Spleen (tissue), 7 donors: Measurements from ENCODE around the gene LSM14A.

Experiments used
- POLR2A ChIP-seq, 3 donors: fragments of 450-650 bp; IDR thresholded peaks; one replicate each; pipeline ENCODE4 v1.5.1; 2017; ENCODE audit warnings: antibody characterized with exemption in 3 of 3, mild to moderate bottlenecking in 1 of 3
- POLR2AphosphoS5 ChIP-seq, 3 donors: sonication (generic); formaldehyde crosslinking; IDR thresholded peaks; one replicate each; pipeline ENCODE4 v1.5.1; 2017; ENCODE audit warnings: antibody characterized with exemption in 3 of 3
- TF ChIP-seq, protein P1 (sequence below), 11 experiments: fragments of 200-600 bp in 7 of 11; fragments of 450-650 bp in 4 of 11; sonication (generic) in 4 of 11; IDR thresholded peaks in 8 of 11; conservative IDR thresholded peaks in 3 of 11; 1 replicate in 7 of 11; 2 replicates in 4 of 11; pipeline versions ENCODE4 v1.4.0 to v1.8.0; 2016 to 2021; ENCODE audit warnings: antibody characterized with exemption in 11 of 11, inconsistent platforms in 4 of 11, mild to moderate bottlenecking in 1 of 11
- donor health status: DM: no; HTN: no; CAD: no; lungs with moderate emphysema.
- donor health status: DM: no; HTN: no; CAD: no.
- donor health status: DM: no; HTN: no; CAD: no.

DNA sequence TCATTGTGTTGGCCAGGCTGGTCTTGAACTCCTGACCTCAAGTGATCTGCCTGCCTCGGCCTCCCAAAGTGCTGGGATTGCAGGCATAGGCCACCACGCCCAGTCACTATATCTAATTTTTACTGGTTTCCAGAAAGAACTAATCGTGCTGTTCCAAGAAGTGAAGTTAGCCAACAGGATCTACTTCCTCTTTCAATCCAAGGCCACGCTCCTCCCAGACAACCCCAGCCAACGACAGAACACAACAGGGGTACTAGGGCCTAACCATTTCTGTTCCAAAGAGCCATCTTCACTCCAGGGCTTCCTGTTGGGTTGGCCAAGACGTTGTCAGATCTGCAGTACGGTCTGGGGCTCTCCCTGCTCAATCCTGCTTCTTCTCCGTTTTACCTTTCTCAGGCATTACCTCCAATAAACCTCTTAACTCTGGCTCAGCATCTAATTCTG is 7.0 kb upstream of the LSM14A start:
- TF ChIP-seq POLR2A (IDR thresholded peaks at IDR 0.05) (no peak), POLR2AphosphoS5 (IDR thresholded peaks at IDR 0.05) (no peak)
- TF ChIP-seq, protein P1, sequence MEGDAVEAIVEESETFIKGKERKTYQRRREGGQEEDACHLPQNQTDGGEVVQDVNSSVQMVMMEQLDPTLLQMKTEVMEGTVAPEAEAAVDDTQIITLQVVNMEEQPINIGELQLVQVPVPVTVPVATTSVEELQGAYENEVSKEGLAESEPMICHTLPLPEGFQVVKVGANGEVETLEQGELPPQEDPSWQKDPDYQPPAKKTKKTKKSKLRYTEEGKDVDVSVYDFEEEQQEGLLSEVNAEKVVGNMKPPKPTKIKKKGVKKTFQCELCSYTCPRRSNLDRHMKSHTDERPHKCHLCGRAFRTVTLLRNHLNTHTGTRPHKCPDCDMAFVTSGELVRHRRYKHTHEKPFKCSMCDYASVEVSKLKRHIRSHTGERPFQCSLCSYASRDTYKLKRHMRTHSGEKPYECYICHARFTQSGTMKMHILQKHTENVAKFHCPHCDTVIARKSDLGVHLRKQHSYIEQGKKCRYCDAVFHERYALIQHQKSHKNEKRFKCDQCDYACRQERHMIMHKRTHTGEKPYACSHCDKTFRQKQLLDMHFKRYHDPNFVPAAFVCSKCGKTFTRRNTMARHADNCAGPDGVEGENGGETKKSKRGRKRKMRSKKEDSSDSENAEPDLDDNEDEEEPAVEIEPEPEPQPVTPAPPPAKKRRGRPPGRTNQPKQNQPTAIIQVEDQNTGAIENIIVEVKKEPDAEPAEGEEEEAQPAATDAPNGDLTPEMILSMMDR (IDR thresholded peaks at IDR 0.05 in 8 of 11, conservative IDR thresholded peaks at IDR 0.05 in 3 of 11) = no peak
